ENCODE measurements around the gene CYP26A1.

DNA sequence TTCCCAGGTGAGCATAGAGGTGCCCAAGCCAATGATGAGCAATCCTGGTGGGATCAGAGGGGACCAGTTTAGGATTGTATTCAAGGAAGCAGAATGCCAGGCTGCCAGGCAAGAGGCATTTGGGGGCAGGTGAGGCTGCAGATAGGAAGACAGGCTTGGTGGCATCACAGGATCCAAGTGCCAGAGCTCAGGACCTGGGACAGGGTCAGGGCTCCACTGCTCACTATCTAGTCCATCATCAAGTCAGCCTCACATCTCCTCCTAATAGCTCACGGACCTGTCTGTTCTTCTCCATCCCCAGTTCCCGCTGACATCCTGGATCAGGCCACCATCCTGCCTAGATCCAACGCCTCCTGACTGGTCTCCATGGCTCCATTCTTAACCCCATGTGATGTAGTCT lies 47.6 kb downstream of the CYP26A1 start:
- TF ChIP-seq POLR2A (IDR thresholded peaks at IDR 0.05; ENCODE audit: low read depth, low read length) (no peak), POLR2AphosphoS5 (IDR thresholded peaks at IDR 0.05; ENCODE audit: low read depth, low read length) (no peak), TAF1 (IDR thresholded peaks at IDR 0.05; ENCODE audit: borderline replicate concordance, low read depth, low read length) (no peak)
